ENCODE measurements around the gene GATD1. TPM values are rescaled to one million over a fixed set of nuclear protein-coding genes. Genes with fewer than 3 reads are reported as not detected.

GATD1 gene
- total RNA-seq (2014; rRNA removed; shearing (Covaris generic)), result 17.3 and 18.4 TPM in 2 replicates

GRCh38 chr11:777288-778255, at the start of gene GATD1:
GATD1 (minus strand) TSS chr11:777487; CDS start chr11:777462, 25 bp downstream.
- peak; percentile 94 for DNase-seq (ENCODE audit: low read depth)

GRCh38 chr11:826836-827145, 49.5 kb upstream of the GATD1 start:
- DNase-seq (ENCODE audit: low read depth), result no peak

GRCh38 chr11:826227-826621, 48.9 kb upstream of the GATD1 start:
- no peak for DNase-seq (ENCODE audit: low read depth)

GRCh38 chr11:825366-826226, 48.3 kb upstream of the GATD1 start:
- no peak for DNase-seq (ENCODE audit: low read depth)

- DNase-seq (ENCODE audit: low read depth), result no peak
These were observed 47.7 kb upstream of the GATD1 start for GRCh38 chr11:824942-825341.

- DNase-seq (ENCODE audit: low read depth), result no peak
These were observed 47.1 kb upstream of the GATD1 start for GRCh38 chr11:824292-824880.

- no peak for DNase-seq (ENCODE audit: low read depth)
These were observed 46.4 kb upstream of the GATD1 start for GRCh38 chr11:823441-824291.

GRCh38 chr11:821512-822371, 44.5 kb upstream of the GATD1 start:
- DNase-seq (ENCODE audit: low read depth), result no peak

- peak; percentile 65 for DNase-seq (ENCODE audit: low read depth)
These were observed 43.6 kb upstream of the GATD1 start for GRCh38 chr11:820655-821511.

GRCh38 chr11:819943-820649, 42.8 kb upstream of the GATD1 start:
- DNase-seq (ENCODE audit: low read depth), result peak; percentile 83

GRCh38 chr11:819129-819931, 42.0 kb upstream of the GATD1 start:
- DNase-seq (ENCODE audit: low read depth), result peak; percentile 93

GRCh38 chr11:818396-819128, 41.3 kb upstream of the GATD1 start, which contains the start of gene PNPLA2:
PNPLA2 (plus strand) TSS chr11:818914; CDS start chr11:819719, 805 bp downstream.
- peak; percentile 55 for DNase-seq (ENCODE audit: low read depth)

- DNase-seq (ENCODE audit: low read depth), result peak; percentile 35
These were observed 39.1 kb upstream of the GATD1 start for GRCh38 chr11:816433-816779.

- no peak for DNase-seq (ENCODE audit: low read depth)
These were observed 38.6 kb upstream of the GATD1 start for GRCh38 chr11:815675-816432.

- no peak for DNase-seq (ENCODE audit: low read depth)
These were observed 36.3 kb upstream of the GATD1 start for GRCh38 chr11:813456-814096.

- DNase-seq (ENCODE audit: low read depth), result no peak
These were observed 35.8 kb upstream of the GATD1 start for GRCh38 chr11:813072-813455.
